Activated T-helper 1 cell treated with anti-CD3 and anti-CD28 coated beads, Interleukin-12 subunit alpha, Interleukin-12 subunit beta, Interleukin-2, Interleukin-4 antibody, amounts not matched to agents 30 ng/mL and 10 ng/mL and 1 ng/mL, durations not matched to agents 14 hours and 24 hours and 36 hours (primary cell): Measurements from ENCODE around the gene LMBR1. TPM values are rescaled to one million over a fixed set of nuclear protein-coding genes. Genes with fewer than 3 reads are reported as not detected.
"Not testable (repeated sequence)": the region's sequence is repeated elsewhere in the genome, so short reads cannot be mapped to it uniquely, and the experiment has no call there.

Experiments
- DNase-seq: peaks from one replicate; pipeline ENCODE4 v3.0.0; 2021; ENCODE audit warnings: low spot score
- H3K27ac Mint-ChIP-seq: one replicate; pipeline ENCODE4 v1.8.0; 2021; ENCODE audit warnings: mild to moderate bottlenecking, mixed read lengths
- H3K27me3 Mint-ChIP-seq: one replicate; pipeline ENCODE4 v1.8.0; 2022; ENCODE audit warnings: mild to moderate bottlenecking, moderate library complexity, mixed read lengths; ENCODE audit not compliant: insufficient read depth
- H3K36me3 Mint-ChIP-seq: one replicate; pipeline ENCODE4 v1.8.0; 2021; ENCODE audit warnings: low read depth, mixed read lengths
- H3K4me1 Mint-ChIP-seq: one replicate; pipeline ENCODE4 v1.8.0; 2021; ENCODE audit warnings: low read depth, mixed read lengths
- H3K4me3 Mint-ChIP-seq: one replicate; pipeline ENCODE4 v1.8.0; 2021; ENCODE audit warnings: mild to moderate bottlenecking, moderate library complexity, mixed read lengths
- H3K9me3 Mint-ChIP-seq: one replicate; pipeline ENCODE4 v1.8.0; 2021; ENCODE audit warnings: mixed read lengths
- intact Hi-C: fragments of 100-400 bp; cut with micrococcal nuclease; formaldehyde crosslinking; loops from one replicate; pipeline ENCODE4 v1.15.1; 2024
- total RNA-seq: library from RNA; stranded (reverse); gene quantifications from 2 replicates; pipeline ENCODE4 v1.2.3, GENCODE V29; 2022

LMBR1 gene
- total RNA-seq, 1 donor from 2014 or later: 55.5 TPM

- H3K27ac Mint-ChIP-seq, intact Hi-C loops, H3K4me1 Mint-ChIP-seq, H3K4me3 Mint-ChIP-seq, DNase-seq, H3K27me3 Mint-ChIP-seq: not testable (repeated sequence)
- H3K9me3 Mint-ChIP-seq: peaks cover 54% of the 10 kb centered on the region
- H3K36me3 Mint-ChIP-seq: peaks cover 53% of the 10 kb centered on the region
These were observed 32.9 kb downstream of the LMBR1 start for GRCh38 chr7:156860099-156860498.

- H3K9me3 Mint-ChIP-seq: peaks cover 65% of the 10 kb centered on the region
- no peaks in the 10 kb centered on the region for H3K27me3 Mint-ChIP-seq
- H3K4me3 Mint-ChIP-seq: no peak overlapping the region
- H3K36me3 Mint-ChIP-seq: peaks cover 60% of the 10 kb centered on the region
- intact Hi-C loops: loop anchor here (10.0 kb wide), 1 partner anchor 1484 kb away; no protein-coding TSS in a partner anchor
- no peak for DNase-seq
- H3K27ac Mint-ChIP-seq: no peak overlapping the region
- H3K4me1 Mint-ChIP-seq: peaks cover 5% of the 10 kb centered on the region
These were observed 34.5 kb downstream of the LMBR1 start for GRCh38 chr7:156858523-156858922.

- Mint-ChIP-seq H3K4me1 (peaks cover 5% of the 10 kb centered on the region), H3K36me3 (peaks cover 56% of the 10 kb centered on the region), H3K9me3 (peaks cover 64% of the 10 kb centered on the region), H3K27me3 (no peaks in the 10 kb centered on the region), H3K27ac (no peak overlapping the region), H3K4me3 (no peak overlapping the region)
- DNase-seq: no peak
- intact Hi-C loops: loop anchor here (10.0 kb wide), 1 partner anchor 1483 kb away; no protein-coding TSS in a partner anchor
These were observed 35.2 kb downstream of the LMBR1 start for GRCh38 chr7:156857757-156858156.

- DNase-seq: no peak
- Mint-ChIP-seq H3K4me3 (no peak overlapping the region), H3K36me3 (peaks cover 42% of the 10 kb centered on the region), H3K27me3 (no peaks in the 10 kb centered on the region), H3K9me3 (peaks cover 40% of the 10 kb centered on the region), H3K4me1 (peaks cover 5% of the 10 kb centered on the region), H3K27ac (no peak overlapping the region)
- intact Hi-C loops: loop anchor here (10.0 kb wide), 1 partner anchor 1480 kb away; no protein-coding TSS in a partner anchor
These were observed 38.3 kb downstream of the LMBR1 start for GRCh38 chr7:156854654-156855053.

GRCh38 chr7:156848979-156849378 lies 44.0 kb downstream of the LMBR1 start:
- Mint-ChIP-seq H3K36me3 (peaks cover 18% of the 10 kb centered on the region), H3K27me3 (no peaks in the 10 kb centered on the region), H3K9me3 (peaks cover 2% of the 10 kb centered on the region), H3K4me3 (no peak overlapping the region), H3K4me1 (peaks cover 25% of the 10 kb centered on the region), H3K27ac (no peak overlapping the region)
- intact Hi-C loops: no loop called here
- DNase-seq: no peak

- intact Hi-C loops: no loop called here
- no peak overlapping the region for H3K27ac Mint-ChIP-seq
These were observed 47.4 kb downstream of the LMBR1 start for GRCh38 chr7:156845379-156846101.

GRCh38 chr7:156843582-156843981 lies 49.4 kb downstream of the LMBR1 start:
- H3K27me3 Mint-ChIP-seq, H3K9me3 Mint-ChIP-seq, intact Hi-C loops, DNase-seq, H3K27ac Mint-ChIP-seq, H3K36me3 Mint-ChIP-seq, H3K4me3 Mint-ChIP-seq: not testable (repeated sequence)
- peaks cover 19% of the 10 kb centered on the region for H3K4me1 Mint-ChIP-seq

More at GRCh38 chr7:156845379-156846101, 47.4 kb downstream of the LMBR1 start:
- DNase-seq: no peak
- Mint-ChIP-seq H3K36me3 (peaks cover 11% of the 10 kb centered on the region), H3K27me3 (no peaks in the 10 kb centered on the region), H3K4me1 (peaks cover 23% of the 10 kb centered on the region), H3K4me3 (no peak overlapping the region), H3K9me3 (no peaks in the 10 kb centered on the region)

- intact Hi-C loops: no loop called here
- no peaks in the 10 kb centered on the region for H3K9me3 Mint-ChIP-seq
- no peak overlapping the region for H3K27ac Mint-ChIP-seq
- peaks cover 5% of the 10 kb centered on the region for H3K36me3 Mint-ChIP-seq
- H3K27me3 Mint-ChIP-seq: no peaks in the 10 kb centered on the region
- no peak overlapping the region for H3K4me3 Mint-ChIP-seq
- DNase-seq: no peak
- peaks cover 18% of the 10 kb centered on the region for H3K4me1 Mint-ChIP-seq
These were observed 49.8 kb downstream of the LMBR1 start for GRCh38 chr7:156843157-156843556.

- peaks cover 3% of the 10 kb centered on the region for H3K36me3 Mint-ChIP-seq
- no peak for DNase-seq
- no peak overlapping the region for H3K4me3 Mint-ChIP-seq
- H3K9me3 Mint-ChIP-seq: no peaks in the 10 kb centered on the region
- no peak overlapping the region for H3K27ac Mint-ChIP-seq
- peaks cover 14% of the 10 kb centered on the region for H3K4me1 Mint-ChIP-seq
- H3K27me3 Mint-ChIP-seq: no peaks in the 10 kb centered on the region
- intact Hi-C loops: no loop called here
These were observed 50.2 kb downstream of the LMBR1 start for GRCh38 chr7:156842740-156843140.

GRCh38 chr7:156842317-156842716 lies 50.7 kb downstream of the LMBR1 start:
- no peak overlapping the region for H3K4me3 Mint-ChIP-seq
- no peaks in the 10 kb centered on the region for H3K9me3 Mint-ChIP-seq
- peaks cover 10% of the 10 kb centered on the region for H3K4me1 Mint-ChIP-seq
- intact Hi-C loops: no loop called here
- H3K27ac Mint-ChIP-seq: no peak overlapping the region
- H3K27me3 Mint-ChIP-seq: no peaks in the 10 kb centered on the region
- DNase-seq: no peak
- peaks cover 3% of the 10 kb centered on the region for H3K36me3 Mint-ChIP-seq

GRCh38 chr7:156841497-156841896 lies 51.5 kb downstream of the LMBR1 start:
- DNase-seq: no peak
- peaks cover 6% of the 10 kb centered on the region for H3K4me1 Mint-ChIP-seq
- intact Hi-C loops: no loop called here
- no peak overlapping the region for H3K27ac Mint-ChIP-seq
- H3K4me3 Mint-ChIP-seq: no peak overlapping the region
- no peaks in the 10 kb centered on the region for H3K27me3 Mint-ChIP-seq
- no peaks in the 10 kb centered on the region for H3K9me3 Mint-ChIP-seq
- peaks cover 3% of the 10 kb centered on the region for H3K36me3 Mint-ChIP-seq

- H3K27me3 Mint-ChIP-seq: no peaks in the 10 kb centered on the region
- peaks cover 6% of the 10 kb centered on the region for H3K36me3 Mint-ChIP-seq
- H3K4me3 Mint-ChIP-seq: no peak overlapping the region
- no peaks in the 10 kb centered on the region for H3K4me1 Mint-ChIP-seq
- intact Hi-C loops: no loop called here
- no peak overlapping the region for H3K27ac Mint-ChIP-seq
- no peak for DNase-seq
- no peaks in the 10 kb centered on the region for H3K9me3 Mint-ChIP-seq
These were observed 52.8 kb downstream of the LMBR1 start for GRCh38 chr7:156840134-156840533.

- no peak overlapping the region for H3K4me3 Mint-ChIP-seq
- H3K9me3 Mint-ChIP-seq: no peaks in the 10 kb centered on the region
- no peak for DNase-seq
- no peaks in the 10 kb centered on the region for H3K4me1 Mint-ChIP-seq
- intact Hi-C loops: no loop called here
- H3K27ac Mint-ChIP-seq: no peak overlapping the region
- no peaks in the 10 kb centered on the region for H3K27me3 Mint-ChIP-seq
- H3K36me3 Mint-ChIP-seq: peaks cover 10% of the 10 kb centered on the region
These were observed 56.5 kb downstream of the LMBR1 start for GRCh38 chr7:156836443-156836842.
